Measurements from ENCODE around the gene TDRKH.

DNA sequence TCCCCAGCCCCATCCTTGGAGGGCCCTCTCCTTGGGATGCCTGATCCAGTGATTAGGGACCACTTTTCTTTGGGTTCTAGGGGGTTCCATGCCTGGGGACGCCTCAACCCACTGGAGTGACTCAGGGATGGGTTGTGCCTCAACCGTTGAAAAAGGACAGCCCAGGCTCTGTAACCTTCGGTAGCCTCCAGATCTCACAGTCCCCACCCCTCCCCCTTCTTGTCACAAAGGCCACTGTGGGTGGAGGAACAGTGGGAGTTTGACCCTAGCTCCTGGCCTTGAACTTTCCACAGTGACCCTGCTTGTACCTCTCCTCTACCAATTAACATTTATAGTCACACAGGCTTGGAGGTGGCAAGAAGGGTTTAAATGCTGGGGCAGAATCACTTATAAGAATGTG, 43.9 kb upstream of the TDRKH start:
- TF ChIP-seq, protein P1, sequence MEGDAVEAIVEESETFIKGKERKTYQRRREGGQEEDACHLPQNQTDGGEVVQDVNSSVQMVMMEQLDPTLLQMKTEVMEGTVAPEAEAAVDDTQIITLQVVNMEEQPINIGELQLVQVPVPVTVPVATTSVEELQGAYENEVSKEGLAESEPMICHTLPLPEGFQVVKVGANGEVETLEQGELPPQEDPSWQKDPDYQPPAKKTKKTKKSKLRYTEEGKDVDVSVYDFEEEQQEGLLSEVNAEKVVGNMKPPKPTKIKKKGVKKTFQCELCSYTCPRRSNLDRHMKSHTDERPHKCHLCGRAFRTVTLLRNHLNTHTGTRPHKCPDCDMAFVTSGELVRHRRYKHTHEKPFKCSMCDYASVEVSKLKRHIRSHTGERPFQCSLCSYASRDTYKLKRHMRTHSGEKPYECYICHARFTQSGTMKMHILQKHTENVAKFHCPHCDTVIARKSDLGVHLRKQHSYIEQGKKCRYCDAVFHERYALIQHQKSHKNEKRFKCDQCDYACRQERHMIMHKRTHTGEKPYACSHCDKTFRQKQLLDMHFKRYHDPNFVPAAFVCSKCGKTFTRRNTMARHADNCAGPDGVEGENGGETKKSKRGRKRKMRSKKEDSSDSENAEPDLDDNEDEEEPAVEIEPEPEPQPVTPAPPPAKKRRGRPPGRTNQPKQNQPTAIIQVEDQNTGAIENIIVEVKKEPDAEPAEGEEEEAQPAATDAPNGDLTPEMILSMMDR (IDR thresholded peaks at IDR 0.05): no peak
- no peak for TF ChIP-seq ZFX (IDR thresholded peaks at IDR 0.05; ENCODE audit: borderline replicate concordance)
